PFSK-1 (cell line): ENCODE results near the gene INPP5A.

Experiments used
- FOXP2 ChIP-seq: optimal IDR thresholded peaks from 2 replicates; pipeline ENCODE3; 2011; ENCODE audit warnings: borderline replicate concordance, control low read depth, inconsistent platforms; ENCODE audit not compliant: insufficient read depth; ENCODE audit errors: extremely low read length, extremely low read depth
- POLR2AphosphoS5 ChIP-seq: IDR thresholded peaks from 2 replicates; pipeline ENCODE4 v1.6.1; 2012; ENCODE audit warnings: low read depth, mild to moderate bottlenecking, control low read depth, low read length, moderate library complexity
- SIN3A ChIP-seq: IDR thresholded peaks from 2 replicates; pipeline ENCODE4 v1.6.1; 2012; ENCODE audit warnings: mild to moderate bottlenecking, low read length, moderate library complexity, borderline replicate concordance; ENCODE audit not compliant: insufficient read depth
- TAF1 ChIP-seq: IDR thresholded peaks from 2 replicates; pipeline ENCODE4 v1.6.1; 2012; ENCODE audit warnings: low read length, control low read depth, borderline replicate concordance; ENCODE audit not compliant: insufficient read depth
- TF ChIP-seq, protein P1 (sequence below), 2 experiments: IDR thresholded peaks; 2 replicates each; pipeline versions ENCODE4 v1.6.1 to v1.8.0; 2011 to 2012; ENCODE audit warnings: low read depth in 2 of 2, low read length in 2 of 2, control low read depth in 1 of 2, inconsistent platforms in 1 of 2, mild to moderate bottlenecking in 1 of 2, moderate library complexity in 1 of 2; ENCODE audit not compliant: insufficient read depth in 1 of 2

- no peak for TF ChIP-seq POLR2AphosphoS5
- no peak for TF ChIP-seq SIN3A
- TF ChIP-seq TAF1: no peak
- TF ChIP-seq, protein P1, sequence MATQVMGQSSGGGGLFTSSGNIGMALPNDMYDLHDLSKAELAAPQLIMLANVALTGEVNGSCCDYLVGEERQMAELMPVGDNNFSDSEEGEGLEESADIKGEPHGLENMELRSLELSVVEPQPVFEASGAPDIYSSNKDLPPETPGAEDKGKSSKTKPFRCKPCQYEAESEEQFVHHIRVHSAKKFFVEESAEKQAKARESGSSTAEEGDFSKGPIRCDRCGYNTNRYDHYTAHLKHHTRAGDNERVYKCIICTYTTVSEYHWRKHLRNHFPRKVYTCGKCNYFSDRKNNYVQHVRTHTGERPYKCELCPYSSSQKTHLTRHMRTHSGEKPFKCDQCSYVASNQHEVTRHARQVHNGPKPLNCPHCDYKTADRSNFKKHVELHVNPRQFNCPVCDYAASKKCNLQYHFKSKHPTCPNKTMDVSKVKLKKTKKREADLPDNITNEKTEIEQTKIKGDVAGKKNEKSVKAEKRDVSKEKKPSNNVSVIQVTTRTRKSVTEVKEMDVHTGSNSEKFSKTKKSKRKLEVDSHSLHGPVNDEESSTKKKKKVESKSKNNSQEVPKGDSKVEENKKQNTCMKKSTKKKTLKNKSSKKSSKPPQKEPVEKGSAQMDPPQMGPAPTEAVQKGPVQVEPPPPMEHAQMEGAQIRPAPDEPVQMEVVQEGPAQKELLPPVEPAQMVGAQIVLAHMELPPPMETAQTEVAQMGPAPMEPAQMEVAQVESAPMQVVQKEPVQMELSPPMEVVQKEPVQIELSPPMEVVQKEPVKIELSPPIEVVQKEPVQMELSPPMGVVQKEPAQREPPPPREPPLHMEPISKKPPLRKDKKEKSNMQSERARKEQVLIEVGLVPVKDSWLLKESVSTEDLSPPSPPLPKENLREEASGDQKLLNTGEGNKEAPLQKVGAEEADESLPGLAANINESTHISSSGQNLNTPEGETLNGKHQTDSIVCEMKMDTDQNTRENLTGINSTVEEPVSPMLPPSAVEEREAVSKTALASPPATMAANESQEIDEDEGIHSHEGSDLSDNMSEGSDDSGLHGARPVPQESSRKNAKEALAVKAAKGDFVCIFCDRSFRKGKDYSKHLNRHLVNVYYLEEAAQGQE (IDR thresholded peaks at IDR 0.05; ENCODE audit: insufficient read depth in 1 of 2, low read depth in 2 of 2, low read length in 2 of 2): no peak
- no peak for TF ChIP-seq FOXP2
Observed at GRCh38 chr10:132605390-132605789, 67.8 kb downstream of the INPP5A start.
